SK-N-SH (cell line): Measurements from ENCODE around the gene FMO4. TPM values are rescaled to one million over a fixed set of nuclear protein-coding genes. Genes with fewer than 3 reads are reported as not detected.

Source experiments
- CTCF ChIA-PET: fragments of 300-600, 350-600 bp; formaldehyde crosslinking; extraction: SDS; loops from one replicate; lab custom pipeline; 2021; lab: Yijun Ruan, JAX
- POLR2A ChIA-PET: fragments of 350-600 bp; sonication (Branson Sonifier 250); formaldehyde crosslinking; extraction: SDS; loops from one replicate; lab custom pipeline; 2020; ENCODE audit warnings: antibody characterized with exemption, inconsistent platforms; lab: Yijun Ruan, JAX
- DNase-seq: peaks from one replicate; pipeline ENCODE4 v3.0.0; 2012
- H2AFZ ChIP-seq: fragments of 200-600 bp; sonication (generic); 2 replicates; pipeline ENCODE4 v1.8.1; 2016; ENCODE audit warnings: antibody characterized with exemption, mild to moderate bottlenecking, low read depth
- H3F3A ChIP-seq: fragments of 200-600 bp; sonication (generic); replicated peaks from 2 replicates; pipeline ENCODE3; 2016; ENCODE audit warnings: antibody characterized with exemption, mild to moderate bottlenecking; ENCODE audit not compliant: insufficient read depth
- H3K27ac ChIP-seq, 2 experiments: fragments of 200-500 bp in 1 of 2; fragments of 200-600 bp in 1 of 2; sonication (Bioruptor generic) in 1 of 2; sonication (generic), shearing (Covaris generic) in 1 of 2; 2 replicates each; pipeline versions ENCODE4 v1.5.1 to v1.6.1; 2014 to 2016; ENCODE audit warnings: low read depth in 2 of 2, inconsistent platforms in 1 of 2, low read length in 1 of 2, mild to moderate bottlenecking in 1 of 2, mixed read lengths in 1 of 2
- H3K27me3 ChIP-seq: fragments of 200-600 bp; sonication (generic), shearing (Covaris generic); 2 replicates; pipeline ENCODE4 v1.6.1; 2016; ENCODE audit warnings: mixed run types; ENCODE audit not compliant: insufficient read depth
- H3K36me3 ChIP-seq, 2 experiments: fragments of 200-500 bp in 1 of 2; fragments of 200-600 bp in 1 of 2; sonication (Bioruptor generic) in 1 of 2; sonication (generic) in 1 of 2; replicated peaks in 1 of 2; 2 replicates each; pipeline versions ENCODE3 to v1.5.1; 2014 to 2016; ENCODE audit warnings: low read length in 1 of 2, mild to moderate bottlenecking in 1 of 2; ENCODE audit not compliant: insufficient read depth in 2 of 2, control insufficient read depth in 1 of 2
- H3K4me1 ChIP-seq, 2 experiments: fragments of 200-500 bp in 1 of 2; fragments of 200-600 bp in 1 of 2; sonication (Bioruptor generic) in 1 of 2; sonication (generic), shearing (Covaris generic) in 1 of 2; 2 replicates each; pipeline versions ENCODE4 v1.5.1 to v1.6.1; 2014 to 2016; ENCODE audit warnings: low read depth in 1 of 2, low read length in 1 of 2, mixed run types in 1 of 2; ENCODE audit not compliant: insufficient read depth in 2 of 2, control insufficient read depth in 1 of 2
- H3K4me2 ChIP-seq: fragments of 200-600 bp; sonication (generic), shearing (Covaris generic); 2 replicates; pipeline ENCODE4 v1.6.1; 2017; ENCODE audit warnings: mixed run types
- H3K4me3 ChIP-seq, 2 experiments: fragments of 200-500 bp in 1 of 2; fragments of 200-600 bp in 1 of 2; sonication (Bioruptor generic) in 1 of 2; sonication (generic), shearing (Covaris generic) in 1 of 2; 2 replicates each; pipeline versions ENCODE4 v1.5.1 to v1.8.1; 2014 to 2016; ENCODE audit warnings: low read depth in 2 of 2, inconsistent platforms in 1 of 2, low read length in 1 of 2, mild to moderate bottlenecking in 1 of 2, mixed read lengths in 1 of 2, moderate library complexity in 1 of 2
- H3K79me2 ChIP-seq: fragments of 200-600 bp; sonication (generic); 2 replicates; pipeline ENCODE4 v1.8.1; 2017; ENCODE audit warnings: mild to moderate bottlenecking; ENCODE audit not compliant: insufficient read depth
- H3K9ac ChIP-seq: fragments of 200-600 bp; sonication (generic); 2 replicates; pipeline ENCODE4 v1.6.1; 2017; ENCODE audit warnings: mixed run types
- H3K9me2 ChIP-seq: fragments of 200-600 bp; sonication (generic); 2 replicates; pipeline ENCODE4 v1.6.1; 2017; ENCODE audit warnings: mixed run types
- H3K9me3 ChIP-seq: fragments of 200-600 bp; sonication (generic); 2 replicates; pipeline ENCODE4 v1.6.1; 2017; ENCODE audit warnings: mixed run types, mild to moderate bottlenecking, moderate library complexity
- H4K20me1 ChIP-seq: fragments of 200-600 bp; sonication (generic); 2 replicates; pipeline ENCODE4 v1.6.1; 2017; ENCODE audit warnings: mild to moderate bottlenecking, mixed run types; ENCODE audit not compliant: insufficient read depth
- EP300 ChIP-seq, 2 experiments: IDR thresholded peaks; 2 replicates each; pipeline versions ENCODE4 v1.4.0 to v1.6.1; 2012; ENCODE audit warnings: borderline replicate concordance in 1 of 2, low read depth in 1 of 2, low read length in 1 of 2
- EZH2phosphoT487 ChIP-seq: fragments of 200-600 bp; sonication (generic); IDR thresholded peaks from 2 replicates; pipeline ENCODE4 v1.6.1; 2017; ENCODE audit warnings: low read depth, mixed run types, mild to moderate bottlenecking, antibody characterized with exemption, moderate library complexity, borderline replicate concordance
- FOSL2 ChIP-seq: IDR thresholded peaks from 2 replicates; pipeline ENCODE4 v1.4.0; 2012; ENCODE audit warnings: low read depth, mild to moderate bottlenecking, moderate library complexity, borderline replicate concordance
- GABPA ChIP-seq: IDR thresholded peaks from 2 replicates; pipeline ENCODE4 v1.4.0; 2012; ENCODE audit warnings: low read depth, mild to moderate bottlenecking
- MAX ChIP-seq: IDR thresholded peaks from 2 replicates; pipeline ENCODE4 v1.4.0; 2012; ENCODE audit warnings: low read depth
- MEF2A ChIP-seq: IDR thresholded peaks from 2 replicates; pipeline ENCODE4 v1.4.0; 2012; ENCODE audit warnings: low read depth, borderline replicate concordance
- MXI1 ChIP-seq: IDR thresholded peaks from 2 replicates; pipeline ENCODE4 v1.6.1; 2012; ENCODE audit warnings: mild to moderate bottlenecking, low read depth, low read length, improper control_type of control experiment
- NFIC ChIP-seq: IDR thresholded peaks from 2 replicates; pipeline ENCODE4 v1.4.0; 2012; ENCODE audit warnings: borderline replicate concordance
- RCOR1 ChIP-seq: fragments of 150-350 bp; IDR thresholded peaks from 2 replicates; pipeline ENCODE4 v1.6.1; 2017; ENCODE audit warnings: antibody characterized with exemption, low read length
- YY1 ChIP-seq: IDR thresholded peaks from 2 replicates; pipeline ENCODE4 v1.4.0; 2012; ENCODE audit warnings: low read depth, mild to moderate bottlenecking
- WGBS: methylation state at CpG from one replicate; pipeline ENCODE4 v1.1.6; 2017; ENCODE audit warnings: low lambda C conversion rate; 5-methylcytosine and 5-hydroxymethylcytosine counted together
- polyA plus RNA-seq, 3 experiments: library from polyadenylated mRNA; depleted of rRNA; stranded (reverse); fragments of >200 nt; gene quantifications; 2 replicates each; pipeline ENCODE4 v1.2.3, GENCODE V29; 2012
- TF ChIP-seq, protein P1 (sequence below): IDR thresholded peaks from 2 replicates; pipeline ENCODE4 v1.6.1; 2012; ENCODE audit warnings: mild to moderate bottlenecking, low read depth, low read length, moderate library complexity
- TF ChIP-seq, protein P2 (sequence below): fragments of 150-350 bp; IDR thresholded peaks from 2 replicates; pipeline ENCODE4 v1.6.1; 2017; ENCODE audit warnings: antibody characterized with exemption, low read length, low read depth, borderline replicate concordance
- TF ChIP-seq, protein P3 (sequence below): fragments of 150-350 bp; IDR thresholded peaks from 2 replicates; pipeline ENCODE4 v1.6.1; 2016; ENCODE audit warnings: mild to moderate bottlenecking, low read depth, low read length
- TF ChIP-seq, protein P4 (sequence below): IDR thresholded peaks from 2 replicates; pipeline ENCODE4; 2012

The FMO4 gene
- polyA plus RNA-seq, 1 of the 3 experiments (the other 2 are of a cell fraction): 1.6 TPM

- Histone ChIP-seq H3K27ac (no peak overlapping the region), H3K4me2 (no peak overlapping the region), H4K20me1 (no peaks in the 10 kb centered on the region), H2AFZ (no peak overlapping the region), H3K36me3 (no peaks in the 10 kb centered on the region), H3K4me1 (peaks cover 0 to 2% of the 10 kb centered on the region in 2 experiments; a peak in 1 of 4 replicates), H3F3A (no peaks in the 10 kb centered on the region), H3K27me3 (peaks cover 6% of the 10 kb centered on the region; the same call in 1 of the 2 replicates), H3K9me2 (no peaks in the 10 kb centered on the region), H3K79me2 (no peaks in the 10 kb centered on the region), H3K9me3 (peaks cover 12% of the 10 kb centered on the region), H3K4me3 (no peak overlapping the region), H3K9ac (no peak overlapping the region)
- POLR2A ChIA-PET: no interaction called here
- TF ChIP-seq GABPA (no peak), MAX (no peak), MXI1 (no peak)
- TF ChIP-seq, protein P1, sequence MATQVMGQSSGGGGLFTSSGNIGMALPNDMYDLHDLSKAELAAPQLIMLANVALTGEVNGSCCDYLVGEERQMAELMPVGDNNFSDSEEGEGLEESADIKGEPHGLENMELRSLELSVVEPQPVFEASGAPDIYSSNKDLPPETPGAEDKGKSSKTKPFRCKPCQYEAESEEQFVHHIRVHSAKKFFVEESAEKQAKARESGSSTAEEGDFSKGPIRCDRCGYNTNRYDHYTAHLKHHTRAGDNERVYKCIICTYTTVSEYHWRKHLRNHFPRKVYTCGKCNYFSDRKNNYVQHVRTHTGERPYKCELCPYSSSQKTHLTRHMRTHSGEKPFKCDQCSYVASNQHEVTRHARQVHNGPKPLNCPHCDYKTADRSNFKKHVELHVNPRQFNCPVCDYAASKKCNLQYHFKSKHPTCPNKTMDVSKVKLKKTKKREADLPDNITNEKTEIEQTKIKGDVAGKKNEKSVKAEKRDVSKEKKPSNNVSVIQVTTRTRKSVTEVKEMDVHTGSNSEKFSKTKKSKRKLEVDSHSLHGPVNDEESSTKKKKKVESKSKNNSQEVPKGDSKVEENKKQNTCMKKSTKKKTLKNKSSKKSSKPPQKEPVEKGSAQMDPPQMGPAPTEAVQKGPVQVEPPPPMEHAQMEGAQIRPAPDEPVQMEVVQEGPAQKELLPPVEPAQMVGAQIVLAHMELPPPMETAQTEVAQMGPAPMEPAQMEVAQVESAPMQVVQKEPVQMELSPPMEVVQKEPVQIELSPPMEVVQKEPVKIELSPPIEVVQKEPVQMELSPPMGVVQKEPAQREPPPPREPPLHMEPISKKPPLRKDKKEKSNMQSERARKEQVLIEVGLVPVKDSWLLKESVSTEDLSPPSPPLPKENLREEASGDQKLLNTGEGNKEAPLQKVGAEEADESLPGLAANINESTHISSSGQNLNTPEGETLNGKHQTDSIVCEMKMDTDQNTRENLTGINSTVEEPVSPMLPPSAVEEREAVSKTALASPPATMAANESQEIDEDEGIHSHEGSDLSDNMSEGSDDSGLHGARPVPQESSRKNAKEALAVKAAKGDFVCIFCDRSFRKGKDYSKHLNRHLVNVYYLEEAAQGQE: no peak
- TF ChIP-seq, protein P2, sequence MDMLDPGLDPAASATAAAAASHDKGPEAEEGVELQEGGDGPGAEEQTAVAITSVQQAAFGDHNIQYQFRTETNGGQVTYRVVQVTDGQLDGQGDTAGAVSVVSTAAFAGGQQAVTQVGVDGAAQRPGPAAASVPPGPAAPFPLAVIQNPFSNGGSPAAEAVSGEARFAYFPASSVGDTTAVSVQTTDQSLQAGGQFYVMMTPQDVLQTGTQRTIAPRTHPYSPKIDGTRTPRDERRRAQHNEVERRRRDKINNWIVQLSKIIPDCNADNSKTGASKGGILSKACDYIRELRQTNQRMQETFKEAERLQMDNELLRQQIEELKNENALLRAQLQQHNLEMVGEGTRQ: no peak
- TF ChIP-seq, protein P3, sequence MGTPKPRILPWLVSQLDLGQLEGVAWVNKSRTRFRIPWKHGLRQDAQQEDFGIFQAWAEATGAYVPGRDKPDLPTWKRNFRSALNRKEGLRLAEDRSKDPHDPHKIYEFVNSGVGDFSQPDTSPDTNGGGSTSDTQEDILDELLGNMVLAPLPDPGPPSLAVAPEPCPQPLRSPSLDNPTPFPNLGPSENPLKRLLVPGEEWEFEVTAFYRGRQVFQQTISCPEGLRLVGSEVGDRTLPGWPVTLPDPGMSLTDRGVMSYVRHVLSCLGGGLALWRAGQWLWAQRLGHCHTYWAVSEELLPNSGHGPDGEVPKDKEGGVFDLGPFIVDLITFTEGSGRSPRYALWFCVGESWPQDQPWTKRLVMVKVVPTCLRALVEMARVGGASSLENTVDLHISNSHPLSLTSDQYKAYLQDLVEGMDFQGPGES: no peak
- DNase-seq: no peak
- CTCF ChIA-PET: no interaction called here
- 6% methylated on average over 2 of the region's 2 CpGs for WGBS
Measured at GRCh38 chr1:171299342-171299741, 14.6 kb upstream of the FMO4 start.

DNA sequence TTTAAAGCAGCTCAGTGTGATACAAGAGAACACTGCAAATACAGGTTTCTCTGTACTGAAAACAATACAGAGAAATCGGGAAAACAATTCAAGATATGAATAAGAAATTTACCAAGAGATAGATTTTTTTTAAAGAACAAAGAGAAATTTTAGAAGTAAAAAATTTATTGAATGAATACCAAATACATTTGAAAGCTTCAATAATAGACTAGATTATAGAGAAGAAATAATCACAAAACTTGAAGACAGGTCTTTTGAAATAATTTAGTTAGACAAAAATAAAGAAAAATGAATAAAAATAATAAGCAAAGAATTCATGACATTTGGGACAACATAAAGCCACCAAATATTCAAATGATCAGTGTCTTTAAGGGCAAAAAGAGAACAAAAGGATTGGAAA is 13.6 kb upstream of the FMO4 start:
- no peaks in the 10 kb centered on the region; a peak in 2 of 4 replicates for H3K4me1 ChIP-seq
- ChIA-PET POLR2A (no interaction called here), CTCF (no interaction called here)
- no peaks in the 10 kb centered on the region for H3K79me2 ChIP-seq
- H3K9ac ChIP-seq: no peak overlapping the region
- H3K27me3 ChIP-seq: peaks cover 6% of the 10 kb centered on the region; the same call in 1 of the 2 replicates
- WGBS: 6% methylated on average over 1 of the region's 1 CpG
- H3K4me2 ChIP-seq: no peak overlapping the region
- H4K20me1 ChIP-seq: no peaks in the 10 kb centered on the region
- H3K36me3 ChIP-seq: no peaks in the 10 kb centered on the region
- peaks cover 12% of the 10 kb centered on the region for H3K9me3 ChIP-seq
- H3F3A ChIP-seq: no peaks in the 10 kb centered on the region
- H2AFZ ChIP-seq: no peak overlapping the region
- no peaks in the 10 kb centered on the region for H3K9me2 ChIP-seq
- H3K27ac ChIP-seq: no peak overlapping the region
- H3K4me3 ChIP-seq: no peak overlapping the region
- no peak for DNase-seq
- TF ChIP-seq YY1 (no peak), EZH2phosphoT487 (no peak), RCOR1 (no peak), EP300 (IDR thresholded peaks at IDR 0.05; ENCODE audit: borderline replicate concordance in 1 of 2, low read depth in 1 of 2, low read length in 1 of 2) (no peak), NFIC (no peak), FOSL2 (no peak), MEF2A (no peak)
- TF ChIP-seq, protein P4, sequence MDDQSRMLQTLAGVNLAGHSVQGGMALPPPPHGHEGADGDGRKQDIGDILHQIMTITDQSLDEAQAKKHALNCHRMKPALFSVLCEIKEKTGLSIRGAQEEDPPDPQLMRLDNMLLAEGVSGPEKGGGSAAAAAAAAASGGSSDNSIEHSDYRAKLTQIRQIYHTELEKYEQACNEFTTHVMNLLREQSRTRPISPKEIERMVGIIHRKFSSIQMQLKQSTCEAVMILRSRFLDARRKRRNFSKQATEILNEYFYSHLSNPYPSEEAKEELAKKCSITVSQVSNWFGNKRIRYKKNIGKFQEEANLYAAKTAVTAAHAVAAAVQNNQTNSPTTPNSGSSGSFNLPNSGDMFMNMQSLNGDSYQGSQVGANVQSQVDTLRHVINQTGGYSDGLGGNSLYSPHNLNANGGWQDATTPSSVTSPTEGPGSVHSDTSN: no peak
- TF ChIP-seq, protein P3: no peak
- TF ChIP-seq, protein P1: no peak
